Body of pancreas (tissue), 4 donors: ENCODE data around the gene TMEM9.

Source experiments
- POLR2A ChIP-seq, 3 donors: fragments of 450-650 bp; IDR thresholded peaks; one replicate each; pipeline ENCODE4 v1.6.1; 2016; ENCODE audit warnings: antibody characterized with exemption in 3 of 3, mild to moderate bottlenecking in 2 of 3
- TF ChIP-seq, protein P1 (sequence below), 7 experiments: fragments of 450-650 bp in 4 of 7; fragments of 200-600 bp in 3 of 7; sonication (generic) in 3 of 7; IDR thresholded peaks; one replicate each; pipeline ENCODE4 v1.5.1; 2016 to 2019; ENCODE audit warnings: antibody characterized with exemption in 7 of 7

DNA sequence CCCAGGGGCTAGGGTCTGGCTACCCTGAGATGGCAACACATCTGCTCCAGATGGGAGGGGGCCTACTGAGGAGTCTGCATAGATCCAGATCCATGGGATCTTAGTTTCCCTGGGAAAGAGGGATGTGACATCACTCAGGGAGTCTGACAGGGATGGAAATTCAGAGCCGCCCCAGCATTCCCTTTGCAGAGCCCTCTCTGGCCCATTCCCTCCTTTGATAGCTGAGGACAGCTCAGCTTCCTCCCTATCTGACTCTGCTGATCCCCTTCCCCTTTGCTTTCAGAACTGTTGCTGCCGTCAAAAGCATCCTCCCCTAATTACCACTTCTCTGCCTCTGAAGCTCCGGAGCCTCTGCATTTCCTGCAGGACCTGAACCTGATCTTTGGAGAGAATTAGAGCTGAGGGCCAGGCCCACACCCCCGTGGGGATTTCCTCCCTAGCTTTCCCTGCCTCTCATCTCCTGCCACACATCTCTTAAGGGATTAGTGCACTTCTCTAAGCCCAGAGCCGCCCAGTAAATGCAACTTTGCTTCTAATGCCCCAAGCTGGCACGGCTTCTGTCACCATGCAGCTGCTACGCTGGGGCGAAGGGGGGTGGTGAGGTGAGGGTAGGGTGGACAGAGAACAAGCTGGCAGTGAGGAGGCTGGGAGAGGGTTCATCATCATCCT, 17.8 kb downstream of the TMEM9 start:
- TF ChIP-seq, protein P1, sequence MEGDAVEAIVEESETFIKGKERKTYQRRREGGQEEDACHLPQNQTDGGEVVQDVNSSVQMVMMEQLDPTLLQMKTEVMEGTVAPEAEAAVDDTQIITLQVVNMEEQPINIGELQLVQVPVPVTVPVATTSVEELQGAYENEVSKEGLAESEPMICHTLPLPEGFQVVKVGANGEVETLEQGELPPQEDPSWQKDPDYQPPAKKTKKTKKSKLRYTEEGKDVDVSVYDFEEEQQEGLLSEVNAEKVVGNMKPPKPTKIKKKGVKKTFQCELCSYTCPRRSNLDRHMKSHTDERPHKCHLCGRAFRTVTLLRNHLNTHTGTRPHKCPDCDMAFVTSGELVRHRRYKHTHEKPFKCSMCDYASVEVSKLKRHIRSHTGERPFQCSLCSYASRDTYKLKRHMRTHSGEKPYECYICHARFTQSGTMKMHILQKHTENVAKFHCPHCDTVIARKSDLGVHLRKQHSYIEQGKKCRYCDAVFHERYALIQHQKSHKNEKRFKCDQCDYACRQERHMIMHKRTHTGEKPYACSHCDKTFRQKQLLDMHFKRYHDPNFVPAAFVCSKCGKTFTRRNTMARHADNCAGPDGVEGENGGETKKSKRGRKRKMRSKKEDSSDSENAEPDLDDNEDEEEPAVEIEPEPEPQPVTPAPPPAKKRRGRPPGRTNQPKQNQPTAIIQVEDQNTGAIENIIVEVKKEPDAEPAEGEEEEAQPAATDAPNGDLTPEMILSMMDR (IDR thresholded peaks at IDR 0.05), result no peak
- TF ChIP-seq POLR2A (IDR thresholded peaks at IDR 0.05), result no peak
